Upper lobe of left lung (tissue), 6 donors: Measurements from ENCODE around the gene NLRP6. TPM values are rescaled to one million over a fixed set of nuclear protein-coding genes. Genes with fewer than 3 reads are reported as not detected.
"Not testable (repeated sequence)": the region's sequence is repeated elsewhere in the genome, so short reads cannot be mapped to it uniquely, and the experiment has no call there.

ENCODE experiments used
- ATAC-seq, 2 donors: fragments of 200-7000 bp; cut with Tn5 transposase; one replicate each; pipeline ENCODE4 v1.9.1; 2022; ENCODE audit warnings: mild to moderate bottlenecking in 2 of 2, moderate library complexity in 2 of 2; ENCODE audit not compliant: low FRiP score in 2 of 2
- DNase-seq, 2 donors: peaks; one replicate each; pipeline ENCODE4 v3.0.0-alpha.2; 2019 to 2020
- H3K27ac ChIP-seq, 4 donors: fragments of 200-600 bp; sonication (generic); one replicate each; pipeline ENCODE4 v1.5.1; 2016 to 2019
- H3K27me3 ChIP-seq, 4 donors: fragments of 200-600 bp; sonication (generic); one replicate each; pipeline ENCODE4 v1.5.1; 2017 to 2019
- H3K36me3 ChIP-seq, 4 donors: fragments of 200-600 bp; sonication (generic); one replicate each; pipeline ENCODE4 v1.5.1; 2016 to 2019
- H3K4me1 ChIP-seq, 4 donors: fragments of 200-600 bp; sonication (generic); one replicate each; pipeline ENCODE4 v1.5.1; 2018 to 2019
- H3K4me3 ChIP-seq, 4 donors: fragments of 200-600 bp; sonication (generic); one replicate each; pipeline ENCODE4 v1.5.1; 2017 to 2019; ENCODE audit warnings: mild to moderate bottlenecking in 2 of 4, moderate library complexity in 1 of 4
- H3K9me3 ChIP-seq, 4 donors: fragments of 200-600 bp; sonication (generic); one replicate each; pipeline ENCODE4 v1.5.1; 2018 to 2019
- EP300 ChIP-seq, 4 donors: sonication (generic); formaldehyde crosslinking; IDR thresholded peaks; one replicate each; pipeline ENCODE4 v1.5.1; 2017; ENCODE audit warnings: antibody characterized with exemption in 4 of 4, control low read depth in 2 of 4
- POLR2A ChIP-seq, 4 donors: fragments of 450-650 bp; IDR thresholded peaks; one replicate each; pipeline ENCODE4 v1.5.1; 2016 to 2017; ENCODE audit warnings: antibody characterized with exemption in 4 of 4, mild to moderate bottlenecking in 2 of 4
- POLR2AphosphoS5 ChIP-seq, 2 donors: sonication (generic); formaldehyde crosslinking; IDR thresholded peaks; one replicate each; pipeline ENCODE4 v1.5.1; 2017; ENCODE audit warnings: antibody characterized with exemption in 2 of 2
- WGBS, 2 donors: methylation state at CpG; one replicate each; pipeline ENCODE4 v1.1.5; 2017 to 2018; 5-methylcytosine and 5-hydroxymethylcytosine counted together
- total RNA-seq, 6 donors: library from RNA; depleted of rRNA in 4 of 6; stranded (reverse); fragments of >200 nt in 4 of 6; gene quantifications; one replicate each; pipeline versions ENCODE4 v1.1.0 to v1.2.1, GENCODE V29; 2016 to 2021
- TF ChIP-seq, protein P1 (sequence below), 6 experiments: fragments of 450-650 bp in 4 of 6; fragments of 200-600 bp in 2 of 6; sonication (generic) in 2 of 6; IDR thresholded peaks; one replicate each; pipeline ENCODE4 v1.5.1; 2016 to 2019; ENCODE audit warnings: antibody characterized with exemption in 6 of 6
- donor health status: DM: no; HTN: no; CAD: no; lungs with moderate emphysema.
- donor health status: DM: no; HTN: yes; CAD: no; lungs with severe emphysema.

Gene NLRP6
- total RNA-seq, 6 donors from 2014 or later, result 1.3 to 7.3 (median 3.1) TPM

DNA sequence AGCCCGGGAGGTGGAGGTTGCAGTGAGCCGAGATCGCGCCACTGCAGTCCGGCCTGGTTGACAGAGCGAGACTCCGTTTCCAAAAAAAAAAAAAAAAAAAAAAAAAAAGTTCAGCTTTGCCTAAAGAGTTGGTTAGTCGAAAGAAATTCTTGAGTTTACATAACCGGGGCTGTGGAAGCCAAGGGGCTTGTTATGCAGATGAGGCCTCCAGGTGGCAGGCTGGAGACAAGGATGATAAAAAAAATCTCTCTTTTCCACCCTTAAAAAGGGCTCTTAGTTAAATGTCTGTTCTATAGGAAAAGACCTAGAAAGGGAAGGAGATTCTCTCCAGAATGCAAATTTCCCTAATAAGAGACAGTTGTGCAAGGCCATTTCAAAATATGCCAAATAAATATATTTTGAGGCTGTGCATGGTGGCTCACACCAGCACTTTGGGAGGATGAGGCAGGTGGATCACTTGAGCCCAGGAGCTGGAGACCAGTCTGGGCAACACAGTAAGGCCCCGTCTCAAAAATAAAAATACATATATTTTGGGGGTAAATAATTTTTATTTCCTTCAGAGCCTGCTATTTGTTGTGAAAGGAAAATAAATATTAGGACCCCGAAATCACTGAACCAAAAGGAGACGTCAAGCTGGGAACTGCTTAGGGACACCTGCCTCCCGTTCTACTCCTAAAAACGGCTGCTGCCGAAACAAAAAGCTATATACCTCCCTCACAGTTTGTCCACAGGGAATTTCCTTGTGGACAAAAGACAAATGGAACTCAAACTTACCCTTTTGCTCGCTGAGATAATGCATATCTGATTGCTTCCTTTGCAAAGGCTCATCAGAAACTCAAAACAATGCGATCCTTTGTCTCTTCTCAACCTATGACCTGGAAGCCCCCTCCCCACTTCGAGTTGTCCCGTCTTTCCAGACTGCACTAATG lies 27.0 kb downstream of the NLRP6 start:
- Histone ChIP-seq H3K9me3 (no peaks in the 10 kb centered on the region), H3K36me3 (no peaks in the 10 kb centered on the region), H3K27me3 (peaks cover 0 to 2% (median 0%) of the 10 kb centered on the region in 4 donors), H3K4me1 (peaks cover 25 to 46% (median 34%) of the 10 kb centered on the region in 4 donors), H3K27ac (peak overlapping the region in 2 of 4 donors; percentile 66 to 94), H3K4me3 (no peak overlapping the region)
- TF ChIP-seq POLR2AphosphoS5 (IDR thresholded peaks at IDR 0.05) (peak in 1 of 2 donors; percentile 9), POLR2A (IDR thresholded peaks at IDR 0.05) (no peak), EP300 (IDR thresholded peaks at IDR 0.05) (no peak)
- TF ChIP-seq, protein P1, sequence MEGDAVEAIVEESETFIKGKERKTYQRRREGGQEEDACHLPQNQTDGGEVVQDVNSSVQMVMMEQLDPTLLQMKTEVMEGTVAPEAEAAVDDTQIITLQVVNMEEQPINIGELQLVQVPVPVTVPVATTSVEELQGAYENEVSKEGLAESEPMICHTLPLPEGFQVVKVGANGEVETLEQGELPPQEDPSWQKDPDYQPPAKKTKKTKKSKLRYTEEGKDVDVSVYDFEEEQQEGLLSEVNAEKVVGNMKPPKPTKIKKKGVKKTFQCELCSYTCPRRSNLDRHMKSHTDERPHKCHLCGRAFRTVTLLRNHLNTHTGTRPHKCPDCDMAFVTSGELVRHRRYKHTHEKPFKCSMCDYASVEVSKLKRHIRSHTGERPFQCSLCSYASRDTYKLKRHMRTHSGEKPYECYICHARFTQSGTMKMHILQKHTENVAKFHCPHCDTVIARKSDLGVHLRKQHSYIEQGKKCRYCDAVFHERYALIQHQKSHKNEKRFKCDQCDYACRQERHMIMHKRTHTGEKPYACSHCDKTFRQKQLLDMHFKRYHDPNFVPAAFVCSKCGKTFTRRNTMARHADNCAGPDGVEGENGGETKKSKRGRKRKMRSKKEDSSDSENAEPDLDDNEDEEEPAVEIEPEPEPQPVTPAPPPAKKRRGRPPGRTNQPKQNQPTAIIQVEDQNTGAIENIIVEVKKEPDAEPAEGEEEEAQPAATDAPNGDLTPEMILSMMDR (IDR thresholded peaks at IDR 0.05), result peak; percentile 52 to 71 (median 65)
- peak in 1 of 2 donors; percentile 59 for ATAC-seq
- WGBS, 2 donors, result 34 to 44% methylated on average over 19 of the region's 19 CpGs
- DNase-seq, result peak in 1 of 2 donors; percentile 71

DNA sequence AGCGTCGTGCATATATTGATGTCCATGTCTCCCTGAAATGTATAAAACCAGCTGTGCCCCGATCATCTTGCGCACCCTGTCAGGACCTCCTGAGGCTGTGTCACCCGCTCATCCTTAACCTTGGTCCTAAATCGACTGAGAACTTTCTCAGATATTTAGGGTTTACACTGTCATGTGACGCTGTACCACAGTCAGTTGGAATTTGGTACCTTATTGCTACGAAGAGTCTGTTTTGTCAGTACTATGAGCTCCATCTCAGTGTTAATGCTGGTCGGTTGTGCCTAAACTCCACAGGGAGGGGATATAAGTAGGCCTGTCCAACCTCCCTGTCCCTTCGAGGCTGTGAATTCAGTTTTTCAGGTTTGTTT lies 27.6 kb downstream of the NLRP6 start:
- peak overlapping the region in 3 of 4 donors; percentile 89 to 94 (median 92) for H3K27ac ChIP-seq
- no peaks in the 10 kb centered on the region for H3K36me3 ChIP-seq
- TF ChIP-seq POLR2A (IDR thresholded peaks at IDR 0.05), result no peak
- TF ChIP-seq, protein P1 (IDR thresholded peaks at IDR 0.05), result no peak
- no peak for DNase-seq
- WGBS, 2 donors, result 90 to 95% methylated on average over 10 of the region's 10 CpGs
- H3K4me3 ChIP-seq, result no peak overlapping the region
- ATAC-seq, result no peak
- peaks cover 25 to 43% (median 34%) of the 10 kb centered on the region in 4 donors for H3K4me1 ChIP-seq
- no peaks in the 10 kb centered on the region for H3K9me3 ChIP-seq
- no peaks in the 10 kb centered on the region for H3K27me3 ChIP-seq

DNA sequence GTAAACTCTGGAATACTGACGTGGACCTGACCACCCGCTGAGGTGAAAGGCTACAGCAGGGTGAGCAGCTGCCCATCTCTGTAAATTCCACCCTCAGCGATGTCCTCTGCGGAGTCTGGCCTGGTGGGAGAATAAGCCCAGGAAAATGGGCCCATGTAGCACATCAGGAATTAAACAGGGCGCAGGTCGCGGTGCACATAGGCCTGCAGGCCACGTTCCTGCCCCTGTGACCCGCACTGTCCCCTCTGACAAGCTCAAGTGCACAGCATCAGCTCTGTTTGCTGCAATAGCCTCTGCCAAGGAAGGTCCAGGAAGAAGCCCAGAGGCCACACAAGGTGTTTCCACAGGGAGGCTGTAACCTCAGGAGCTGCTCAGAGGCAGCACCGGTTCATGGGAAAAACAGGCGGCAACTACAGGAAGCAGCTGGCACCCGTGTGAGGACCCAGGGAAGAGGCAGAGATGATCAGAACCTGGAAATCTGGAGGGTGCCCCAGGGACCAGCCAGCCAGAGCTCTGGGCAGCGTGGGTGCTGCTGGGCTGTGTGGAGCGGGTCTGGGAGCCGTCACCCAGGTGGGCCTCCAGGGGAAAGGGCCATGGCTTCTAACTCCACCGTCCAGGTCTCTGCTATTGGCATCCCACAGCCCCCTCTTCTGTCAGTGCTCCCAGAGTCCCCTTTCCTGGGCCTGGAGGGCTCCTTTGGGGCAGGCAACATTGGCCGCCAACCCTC lies 28.6 kb downstream of the NLRP6 start:
- no peak for ATAC-seq

DNA sequence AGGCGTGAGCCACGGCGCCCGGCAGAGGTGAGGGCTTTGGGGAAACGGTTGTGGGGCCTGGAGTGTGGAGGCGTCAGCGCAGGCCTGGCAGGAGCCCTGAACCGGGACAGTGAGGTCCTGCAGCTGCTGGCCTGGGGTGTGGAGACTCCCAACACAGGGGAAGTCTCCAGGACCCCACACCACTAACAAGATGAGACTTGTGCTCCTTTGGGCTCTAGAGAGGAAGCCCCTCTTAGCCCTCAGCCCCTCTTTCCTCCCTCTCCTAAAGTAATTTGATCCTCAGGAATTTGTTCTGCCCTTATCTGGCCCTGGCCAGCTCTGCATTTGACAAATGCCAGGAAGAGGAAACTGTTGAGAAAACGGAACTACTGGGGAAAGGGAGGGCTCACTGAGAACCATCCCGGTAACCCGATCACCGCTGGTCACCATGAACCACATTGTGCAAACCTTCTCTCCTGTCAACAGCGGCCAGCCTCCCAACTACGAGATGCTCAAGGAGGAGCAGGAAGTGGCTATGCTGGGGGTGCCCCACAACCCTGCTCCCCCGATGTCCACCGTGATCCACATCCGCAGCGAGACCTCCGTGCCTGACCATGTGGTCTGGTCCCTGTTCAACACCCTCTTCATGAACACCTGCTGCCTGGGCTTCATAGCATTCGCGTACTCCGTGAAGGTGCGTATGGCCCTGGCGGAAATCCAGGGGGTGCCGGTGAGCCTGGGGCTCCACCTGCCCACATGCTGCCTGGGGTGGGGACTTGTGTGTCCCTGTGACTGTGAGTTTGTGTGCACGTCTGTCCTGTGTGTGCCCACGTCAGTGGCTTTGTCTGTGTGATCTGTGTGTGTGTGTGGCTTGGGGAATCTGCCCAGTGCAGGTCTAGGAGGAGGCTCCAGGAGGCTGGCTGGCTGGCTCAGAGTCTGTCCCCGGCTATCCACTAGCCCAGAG lies 29.8 kb downstream of the NLRP6 start, which contains the start of gene IFITM2:
TSS of gene IFITM2 (plus strand) at position 51 of the 943 bp plus-strand sequence. CDS start at position 428, 377 bp downstream.
- peak; percentile 73 to 85 for ATAC-seq
- not testable (repeated sequence) for H3K9me3 ChIP-seq, H3K27me3 ChIP-seq, H3K36me3 ChIP-seq
- WGBS, 2 donors, result 1 to 16% methylated on average over 13 to 14 of the region's 28 CpGs
- peak; percentile 72 to 93 for DNase-seq
- TF ChIP-seq, protein P1 (IDR thresholded peaks at IDR 0.05), result peak in 2 of 6 experiments; percentile 20 to 22
- TF ChIP-seq POLR2AphosphoS5 (IDR thresholded peaks at IDR 0.05) (peak; percentile 96 to 97), POLR2A (IDR thresholded peaks at IDR 0.05) (peak in 3 of 4 donors; percentile 39 to 89 (median 70)), EP300 (IDR thresholded peaks at IDR 0.05) (peak in 1 of 4 donors; percentile 80)
- Histone ChIP-seq H3K27ac (peak within 1 kb of the TSS; percentile 89 to 94 (median 92)), H3K4me3 (peak within 1 kb of the TSS; percentile 34 to 69 (median 46)), H3K4me1 (peaks cover 38 to 58% (median 48%) of the 10 kb centered on the region in 4 donors)

More for the DNA sequence above, 28.6 kb downstream of the NLRP6 start:
- no peak for DNase-seq
- no peaks in the 10 kb centered on the region for H3K36me3 ChIP-seq
- H3K9me3 ChIP-seq, result no peaks in the 10 kb centered on the region
- H3K4me1 ChIP-seq, result peaks cover 27 to 45% (median 36%) of the 10 kb centered on the region in 4 donors
- TF ChIP-seq POLR2AphosphoS5 (IDR thresholded peaks at IDR 0.05) (no peak), POLR2A (IDR thresholded peaks at IDR 0.05) (no peak)
- no peaks in the 10 kb centered on the region for H3K27me3 ChIP-seq
- H3K27ac ChIP-seq, result peak overlapping the region; percentile 89 to 94 (median 92)
- 89 to 94% methylated on average over 10 to 17 of the region's 17 CpGs for WGBS, 2 donors
- H3K4me3 ChIP-seq, result peak overlapping the region in 1 of 4 donors; percentile 69
